GM18951 (cell line): Measurements from ENCODE around the gene ONECUT2.
"Not testable (repeated sequence)": the region's sequence is repeated elsewhere in the genome, so short reads cannot be mapped to it uniquely, and the experiment has no call there.

ENCODE experiments used
- POLR2A ChIP-seq: IDR thresholded peaks from 4 replicates; pipeline ENCODE4 v1.6.1; 2011; ENCODE audit warnings: mild to moderate bottlenecking; ENCODE audit not compliant: insufficient read length, insufficient read depth; ENCODE audit errors: extremely low read depth
- in situ Hi-C: fragments of 300-500 bp; cut with MboI; formaldehyde crosslinking; loops from one replicate; pipeline ENCODE4 v1.12.0; 2022; ENCODE audit warnings: low sequenced_read_pairs, mixed read lengths, inconsistent platforms; ENCODE audit not compliant: unreplicated experiment

ONECUT2 gene

GRCh38 chr18:57480733-57481132 is 45.6 kb downstream of the ONECUT2 start:
- TF ChIP-seq POLR2A: no peak
- in situ Hi-C loops: no loop called here

GRCh38 chr18:57497372-57498294 is 62.5 kb downstream of the ONECUT2 start:
- in situ Hi-C loops: no loop called here

GRCh38 chr18:57498682-57499256 is 63.6 kb downstream of the ONECUT2 start:
- in situ Hi-C loops: no loop called here
- no peak for TF ChIP-seq POLR2A

More at GRCh38 chr18:57497372-57498294, 62.5 kb downstream of the ONECUT2 start:
- TF ChIP-seq POLR2A: no peak

GRCh38 chr18:57502624-57503023 is 67.5 kb downstream of the ONECUT2 start:
- in situ Hi-C loops: no loop called here
- no peak for TF ChIP-seq POLR2A

- TF ChIP-seq POLR2A: no peak
- in situ Hi-C loops: no loop called here
Observed at GRCh38 chr18:57505231-57505630, 70.1 kb downstream of the ONECUT2 start.

GRCh38 chr18:57516056-57516455 is 80.9 kb downstream of the ONECUT2 start:
- no peak for TF ChIP-seq POLR2A
- in situ Hi-C loops: no loop called here

GRCh38 chr18:57518533-57518932 is 83.4 kb downstream of the ONECUT2 start:
- in situ Hi-C loops: no loop called here
- TF ChIP-seq POLR2A: no peak

- in situ Hi-C loops: no loop called here
- no peak for TF ChIP-seq POLR2A
Observed at GRCh38 chr18:57519668-57520424, 84.7 kb downstream of the ONECUT2 start.

- in situ Hi-C loops: not testable (repeated sequence)
Observed at GRCh38 chr18:57522348-57522747, 87.2 kb downstream of the ONECUT2 start.

GRCh38 chr18:57523171-57523956 is 88.2 kb downstream of the ONECUT2 start:
- no peak for TF ChIP-seq POLR2A
- in situ Hi-C loops: no loop called here

GRCh38 chr18:57527556-57528229 is 92.5 kb downstream of the ONECUT2 start:
- TF ChIP-seq POLR2A: no peak
- in situ Hi-C loops: no loop called here

GRCh38 chr18:57529151-57529550 is 94.0 kb downstream of the ONECUT2 start:
- no peak for TF ChIP-seq POLR2A
- in situ Hi-C loops: no loop called here
